Inflammatory macrophage treated with lipopolysaccharide for 4 hours (primary cell): ENCODE data around the gene USH1G.
A peak's percentile ranks its signal among the peaks of the same experiment; 100 is the strongest.
"Not testable (repeated sequence)": the region's sequence is repeated elsewhere in the genome, so short reads cannot be mapped to it uniquely, and the experiment has no call there.

Experiments used
- DNase-seq: peaks from one replicate; pipeline ENCODE4 v3.0.0-alpha.2; 2020

Gene USH1G

DNA sequence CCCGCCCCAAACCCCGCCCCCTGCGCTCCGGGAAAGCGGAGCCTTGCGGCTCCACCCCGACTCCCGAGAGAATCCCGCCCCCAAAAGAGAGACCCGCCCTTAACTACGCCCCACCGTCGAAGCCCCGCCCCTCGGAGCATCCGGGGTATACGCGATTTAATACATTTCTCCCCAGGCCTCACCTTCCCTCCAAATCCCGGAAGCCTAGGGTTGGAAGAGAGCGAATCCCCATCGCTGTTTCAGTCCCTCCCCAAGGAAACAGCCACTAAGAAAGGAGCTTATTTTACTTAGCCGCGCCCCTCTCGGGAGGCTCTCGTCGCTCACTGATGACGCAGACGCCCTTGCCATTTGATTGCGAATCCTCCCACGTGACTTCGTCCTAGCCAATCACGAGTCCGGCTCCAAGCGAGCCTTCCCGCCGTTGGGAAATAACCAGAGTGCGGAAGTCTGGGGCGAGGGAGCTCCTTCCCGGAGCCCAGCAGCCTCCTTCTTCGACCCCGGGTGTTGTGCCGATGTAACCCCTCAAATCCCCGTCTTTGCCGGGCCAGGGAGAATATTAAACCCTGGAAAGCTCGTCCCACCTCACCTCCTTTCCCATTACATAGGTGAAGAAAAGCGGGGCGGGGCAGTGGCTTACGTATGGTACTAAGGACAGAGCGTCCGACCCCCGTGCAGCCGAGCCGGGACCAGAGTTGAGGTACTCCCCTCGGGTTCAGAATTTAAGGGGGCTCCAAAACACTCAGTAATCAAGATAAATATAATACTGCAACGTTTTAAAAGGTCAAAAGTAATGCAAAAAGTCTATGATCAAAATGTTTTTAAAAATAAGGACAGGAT is 49.8 kb downstream of the USH1G start:
- DNase-seq: peak; percentile 100

DNA sequence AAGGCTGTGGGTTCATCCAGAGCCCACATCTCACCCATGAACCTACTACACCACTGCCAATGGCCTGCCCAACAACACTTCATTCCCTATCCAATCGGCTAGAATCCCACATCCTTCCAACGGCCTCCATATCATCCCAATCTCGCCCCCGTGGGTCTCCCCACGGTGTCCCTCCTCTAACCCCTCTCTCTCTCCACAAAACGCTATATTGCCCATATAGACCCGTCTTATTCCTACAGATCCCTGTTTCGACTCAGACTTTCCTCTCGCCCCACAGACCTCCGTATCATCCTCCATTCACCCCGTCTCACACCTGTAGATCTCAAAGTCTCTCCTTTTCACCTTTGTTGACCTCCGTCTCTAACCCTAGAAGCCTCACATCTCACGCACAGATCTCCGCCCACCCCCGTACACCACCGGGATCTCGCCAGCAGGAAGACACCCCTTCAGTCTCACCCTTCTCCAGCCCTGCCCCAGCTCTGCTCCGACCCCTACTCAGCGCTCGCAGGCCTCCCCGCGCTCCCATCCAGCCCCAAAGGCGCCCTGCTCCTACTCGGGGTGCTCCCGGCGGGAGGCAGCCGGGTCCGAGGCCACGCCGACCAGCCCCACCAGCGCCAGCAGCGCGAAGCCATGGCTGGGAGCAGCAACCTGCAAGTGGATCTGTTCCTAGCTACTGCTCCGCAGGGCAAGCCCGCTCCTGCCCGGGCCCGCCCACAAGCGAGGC is 50.6 kb downstream of the USH1G start, which contains the start of gene FDXR:
FDXR (minus strand) TSS at position 682 of the 724 bp plus-strand sequence; CDS start at position 632, 50 bp downstream.
- DNase-seq: no peak

DNA sequence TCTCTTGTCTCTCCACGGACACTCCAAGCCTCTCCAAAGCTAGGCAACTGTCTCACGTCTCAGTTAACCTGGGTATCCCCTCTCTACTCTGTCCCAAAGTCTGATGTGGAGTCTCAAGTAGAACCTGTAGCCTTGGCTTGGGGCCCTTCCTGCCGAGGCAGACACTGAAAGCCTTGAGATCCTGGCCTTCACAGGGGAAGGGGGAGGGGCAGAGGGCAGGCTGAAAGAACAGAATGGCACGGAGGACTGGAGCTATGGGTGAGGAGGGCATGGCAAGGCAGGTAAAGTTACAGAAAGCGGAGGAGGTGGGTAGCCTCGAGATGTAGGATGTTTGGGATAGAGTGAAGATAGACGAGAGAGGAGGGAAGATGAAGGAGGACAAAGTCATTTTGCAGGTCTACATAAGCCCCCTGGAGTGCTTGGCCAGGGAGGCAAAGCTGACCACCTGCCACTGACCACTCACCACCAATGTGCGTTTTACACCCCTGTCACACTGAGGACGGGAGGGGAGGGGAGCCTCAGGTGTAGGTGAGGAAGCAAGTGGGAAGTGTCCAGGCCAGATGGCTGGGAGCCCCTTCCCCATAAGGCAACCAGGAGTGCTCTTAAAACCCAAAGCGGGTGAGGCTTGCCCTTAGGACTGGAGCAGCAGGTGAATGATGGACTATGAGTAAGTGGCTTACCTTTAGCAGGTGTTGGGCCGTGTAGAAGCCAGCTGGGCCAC is 51.5 kb downstream of the USH1G start:
- no peak for DNase-seq

DNA sequence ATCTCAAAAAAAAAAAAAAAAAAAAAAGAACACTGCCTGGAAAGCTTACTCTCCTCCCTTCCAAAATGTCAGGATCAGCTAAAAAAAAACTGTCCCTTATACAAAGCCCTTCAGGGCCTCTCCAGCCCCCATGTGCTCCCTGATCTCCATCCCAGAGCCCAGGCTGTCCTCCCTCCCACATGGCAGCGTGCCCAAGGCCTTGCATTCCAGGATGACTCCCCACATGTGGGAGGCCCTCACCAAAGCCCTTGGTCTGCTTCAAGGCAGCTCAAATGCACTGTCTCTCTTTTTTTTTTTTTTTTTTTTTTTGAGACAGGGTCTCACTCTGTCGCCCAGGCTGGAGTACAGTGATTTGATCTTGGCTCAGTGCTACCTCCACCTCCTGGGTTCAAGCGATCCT is 52.5 kb downstream of the USH1G start:
- no peak for DNase-seq

DNA sequence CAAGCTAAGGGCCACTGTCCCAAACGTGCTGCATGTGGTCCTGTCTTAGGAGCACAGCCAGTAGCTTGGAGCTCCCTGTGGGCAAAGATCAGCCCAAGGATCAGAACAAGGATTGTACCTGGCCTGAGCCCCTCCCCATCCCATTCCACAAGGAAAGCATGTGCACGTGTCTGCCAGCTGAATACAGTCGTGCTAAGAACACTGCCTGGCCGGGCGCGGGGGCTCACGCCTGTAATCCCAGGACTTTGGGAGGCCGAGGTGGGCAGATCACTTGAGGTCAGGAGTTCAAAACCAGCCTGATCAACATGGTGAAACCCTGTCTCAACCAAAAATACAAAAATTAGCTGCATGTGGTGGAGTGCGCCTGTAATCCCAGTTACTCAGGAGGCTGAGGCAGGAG is 53.0 kb downstream of the USH1G start:
- DNase-seq: not testable (repeated sequence)

DNA sequence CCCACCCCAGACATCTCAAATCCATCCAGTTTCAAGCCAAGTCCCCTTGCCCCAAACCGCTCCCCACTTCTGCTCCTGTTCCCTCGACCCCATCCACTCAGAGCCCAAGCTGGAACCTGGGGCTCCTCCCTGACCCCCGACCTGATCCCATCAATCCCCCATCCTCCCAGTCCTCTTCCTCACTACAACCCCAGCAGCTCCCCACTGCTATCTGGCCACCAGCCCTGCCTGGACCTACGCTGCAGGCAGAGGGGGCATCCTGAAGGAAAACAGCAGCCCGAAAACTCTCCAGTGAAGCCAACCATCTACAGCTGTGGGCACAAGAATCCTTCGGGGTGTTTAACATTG is 54.2 kb downstream of the USH1G start:
- DNase-seq: no peak

DNA sequence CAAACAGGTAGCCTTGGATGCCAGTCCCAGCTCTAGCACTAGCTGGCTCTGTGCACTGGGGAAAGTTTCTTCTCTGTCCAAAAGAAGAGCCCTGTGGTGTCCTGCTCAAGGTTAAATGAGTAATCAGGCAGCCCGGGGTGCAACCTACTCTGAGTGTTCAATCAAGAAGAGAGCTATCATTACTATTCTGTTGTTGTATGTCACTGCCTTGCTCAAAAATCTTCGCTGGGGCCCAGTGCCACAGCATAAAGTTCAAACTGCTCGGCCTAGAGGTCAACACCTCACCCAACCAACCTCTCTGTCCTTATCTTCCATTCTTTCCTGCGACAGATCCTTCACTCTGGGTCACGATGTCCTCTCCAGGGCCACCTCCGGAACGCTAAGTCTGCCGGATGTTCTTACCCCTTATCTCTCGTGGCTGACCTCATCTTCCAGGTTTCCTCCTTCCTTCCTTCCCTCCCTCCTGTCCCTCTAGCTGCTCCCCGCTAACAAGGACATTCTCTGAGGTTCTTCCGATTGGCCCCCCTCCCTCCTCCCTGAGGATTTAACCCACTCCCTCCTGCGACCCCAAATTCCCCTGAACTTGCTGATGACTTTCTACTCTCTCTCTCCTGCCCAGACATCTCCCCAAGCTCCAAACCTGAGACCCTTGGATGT is 54.7 kb downstream of the USH1G start:
- DNase-seq: no peak

DNA sequence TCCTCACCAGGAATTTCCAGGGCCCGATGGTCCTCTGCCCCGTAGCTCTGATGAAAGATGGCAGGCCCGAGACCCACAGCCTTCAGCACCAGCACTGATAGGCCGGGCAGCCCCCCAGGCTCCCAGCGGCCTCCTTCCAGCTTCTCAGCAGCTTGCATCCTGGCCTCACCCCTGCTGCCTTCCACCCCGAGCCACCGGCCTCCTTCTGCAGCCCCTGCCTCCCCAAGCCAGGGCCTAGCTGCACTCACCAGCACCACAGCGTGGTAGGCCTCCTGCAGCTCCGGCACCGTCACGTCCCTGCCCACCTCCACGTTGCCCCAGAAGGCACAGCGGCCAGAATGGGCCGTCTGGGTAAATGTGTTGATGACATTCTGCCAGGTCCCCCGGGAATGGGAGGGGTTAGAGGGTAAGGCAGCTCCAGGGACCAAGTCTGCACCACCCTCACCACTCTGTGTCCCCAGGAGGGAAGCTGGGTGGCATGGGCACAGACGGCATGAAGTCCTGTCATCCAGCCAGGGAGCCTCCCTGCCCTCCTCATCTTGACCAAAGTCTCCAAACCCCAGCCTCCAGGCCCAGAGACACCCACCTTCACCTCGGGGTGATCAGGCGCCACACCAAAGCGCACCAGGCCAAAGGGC is 56.7 kb downstream of the USH1G start:
- no peak for DNase-seq
